NT2/D1 (cell line): Measurements from ENCODE around the gene TUBGCP6.
A peak's percentile ranks its signal among the peaks of the same experiment; 100 is the strongest.
"Not testable (repeated sequence)": the region's sequence is repeated elsewhere in the genome, so short reads cannot be mapped to it uniquely, and the experiment has no call there.

Experiments used
- DNase-seq: peaks from one replicate; pipeline ENCODE4 v3.0.0-alpha.2; 2011; ENCODE audit warnings: low read depth, low spot score
- H3K27me3 ChIP-seq: 2 replicates; pipeline ENCODE4 v1.6.0; 2011; ENCODE audit warnings: mild to moderate bottlenecking; ENCODE audit not compliant: insufficient read length, insufficient read depth
- H3K36me3 ChIP-seq: 2 replicates; pipeline ENCODE4 v1.6.1; 2011; ENCODE audit warnings: mild to moderate bottlenecking, low read length, mixed read lengths; ENCODE audit not compliant: insufficient read depth, insufficient read length
- H3K4me1 ChIP-seq: 2 replicates; pipeline ENCODE4 v1.5.1; 2011; ENCODE audit not compliant: insufficient read depth, insufficient read length
- H3K4me3 ChIP-seq: 2 replicates; pipeline ENCODE4 v1.5.1; 2011; ENCODE audit warnings: low read depth; ENCODE audit not compliant: insufficient read length
- H3K9ac ChIP-seq: 2 replicates; pipeline ENCODE4 v1.6.0; 2011; ENCODE audit warnings: low read depth; ENCODE audit not compliant: insufficient read length
- H3K9me3 ChIP-seq: 2 replicates; pipeline ENCODE4 v1.5.1; 2011; ENCODE audit warnings: mild to moderate bottlenecking, low read length; ENCODE audit not compliant: insufficient read depth
- SUZ12 ChIP-seq: IDR thresholded peaks from 2 replicates; pipeline ENCODE4 v1.6.1; 2011; ENCODE audit not compliant: insufficient read length, insufficient read depth; ENCODE audit errors: extremely low read depth
- YY1 ChIP-seq: IDR thresholded peaks from 2 replicates; pipeline ENCODE4 v1.6.1; 2011; ENCODE audit not compliant: insufficient read length, insufficient read depth
- ZNF274 ChIP-seq: IDR thresholded peaks from 2 replicates; pipeline ENCODE4 v1.6.1; 2011; ENCODE audit warnings: mild to moderate bottlenecking, low read depth, low read length

TUBGCP6 gene

GRCh38 chr22:50171965-50172421 lies 72.8 kb downstream of the TUBGCP6 start:
- DNase-seq: no peak
- Histone ChIP-seq H3K9ac (no peak overlapping the region), H3K9me3 (no peaks in the 10 kb centered on the region), H3K4me1 (peaks cover 6% of the 10 kb centered on the region), H3K4me3 (no peak overlapping the region), H3K36me3 (no peaks in the 10 kb centered on the region), H3K27me3 (peaks cover 27% of the 10 kb centered on the region)
- TF ChIP-seq YY1 (no peak), ZNF274 (no peak), SUZ12 (no peak)

GRCh38 chr22:50171319-50171964 lies 73.4 kb downstream of the TUBGCP6 start:
- Histone ChIP-seq H3K27me3 (peaks cover 27% of the 10 kb centered on the region), H3K9ac (no peak overlapping the region), H3K36me3 (no peaks in the 10 kb centered on the region), H3K4me1 (peaks cover 5% of the 10 kb centered on the region), H3K9me3 (no peaks in the 10 kb centered on the region), H3K4me3 (no peak overlapping the region)
- DNase-seq: no peak
- TF ChIP-seq SUZ12 (no peak), ZNF274 (no peak), YY1 (no peak)

- peak within 1 kb of the TSS; percentile 62 for H3K4me3 ChIP-seq
Measured at GRCh38 chr22:50170453-50171318, 74.1 kb downstream of the TUBGCP6 start, which contains the start of gene PANX2. Gene PANX2, plus strand, starts transcription at chr22:50170731. Its CDS starts 0 bp downstream, at chr22:50170731.

GRCh38 chr22:50169774-50170341 lies 75.0 kb downstream of the TUBGCP6 start:
- no peak for TF ChIP-seq YY1
- TF ChIP-seq ZNF274: no peak
- no peak for TF ChIP-seq SUZ12

More at GRCh38 chr22:50170453-50171318, 74.1 kb downstream of the TUBGCP6 start, which contains the start of gene PANX2:
- H3K27me3 ChIP-seq: peaks cover 27% of the 10 kb centered on the region
- H3K9ac ChIP-seq: peak within 1 kb of the TSS; percentile 61
- no peak for TF ChIP-seq SUZ12
- no peak for TF ChIP-seq ZNF274
- TF ChIP-seq YY1: no peak
- H3K4me1 ChIP-seq: peaks cover 4% of the 10 kb centered on the region
- no peak for DNase-seq
- H3K9me3 ChIP-seq: no peaks in the 10 kb centered on the region
- no peaks in the 10 kb centered on the region for H3K36me3 ChIP-seq

GRCh38 chr22:50169181-50169759 lies 75.6 kb downstream of the TUBGCP6 start:
- DNase-seq: no peak
- H3K4me1 ChIP-seq: peaks cover 4% of the 10 kb centered on the region
- TF ChIP-seq ZNF274 (no peak), SUZ12 (no peak), YY1 (no peak)
- H3K9me3 ChIP-seq: no peaks in the 10 kb centered on the region
- peak overlapping the region; percentile 36 for H3K4me3 ChIP-seq
- H3K9ac ChIP-seq: no peak overlapping the region
- no peaks in the 10 kb centered on the region for H3K36me3 ChIP-seq
- H3K27me3 ChIP-seq: peaks cover 27% of the 10 kb centered on the region

More at GRCh38 chr22:50169774-50170341, 75.0 kb downstream of the TUBGCP6 start:
- H3K27me3 ChIP-seq: peaks cover 27% of the 10 kb centered on the region
- H3K36me3 ChIP-seq: no peaks in the 10 kb centered on the region
- no peak for DNase-seq
- peak overlapping the region; percentile 36 for H3K4me3 ChIP-seq
- H3K4me1 ChIP-seq: peaks cover 4% of the 10 kb centered on the region
- no peaks in the 10 kb centered on the region for H3K9me3 ChIP-seq
- peak overlapping the region; percentile 42 for H3K9ac ChIP-seq

- not testable (repeated sequence) for H3K9me3 ChIP-seq, H3K36me3 ChIP-seq, H3K9ac ChIP-seq, H3K4me3 ChIP-seq, DNase-seq, H3K4me1 ChIP-seq
- H3K27me3 ChIP-seq: peaks cover 27% of the 10 kb centered on the region
Measured at GRCh38 chr22:50168490-50169180, 76.2 kb downstream of the TUBGCP6 start.
